Hematopoietic multipotent progenitor cell treated with erythropoietin and hydrocortisone succinate and interleukin-3 and kit ligand, for 15 days (in vitro differentiated cells): Measurements from ENCODE around the gene ZNF441.
"Not testable (repeated sequence)": the region's sequence is repeated elsewhere in the genome, so short reads cannot be mapped to it uniquely, and the experiment has no call there.

ENCODE experiments used
- DNase-seq: peaks from one replicate; pipeline ENCODE4 v3.0.0-alpha.2; 2015; ENCODE audit warnings: low spot score

ZNF441 gene

DNA sequence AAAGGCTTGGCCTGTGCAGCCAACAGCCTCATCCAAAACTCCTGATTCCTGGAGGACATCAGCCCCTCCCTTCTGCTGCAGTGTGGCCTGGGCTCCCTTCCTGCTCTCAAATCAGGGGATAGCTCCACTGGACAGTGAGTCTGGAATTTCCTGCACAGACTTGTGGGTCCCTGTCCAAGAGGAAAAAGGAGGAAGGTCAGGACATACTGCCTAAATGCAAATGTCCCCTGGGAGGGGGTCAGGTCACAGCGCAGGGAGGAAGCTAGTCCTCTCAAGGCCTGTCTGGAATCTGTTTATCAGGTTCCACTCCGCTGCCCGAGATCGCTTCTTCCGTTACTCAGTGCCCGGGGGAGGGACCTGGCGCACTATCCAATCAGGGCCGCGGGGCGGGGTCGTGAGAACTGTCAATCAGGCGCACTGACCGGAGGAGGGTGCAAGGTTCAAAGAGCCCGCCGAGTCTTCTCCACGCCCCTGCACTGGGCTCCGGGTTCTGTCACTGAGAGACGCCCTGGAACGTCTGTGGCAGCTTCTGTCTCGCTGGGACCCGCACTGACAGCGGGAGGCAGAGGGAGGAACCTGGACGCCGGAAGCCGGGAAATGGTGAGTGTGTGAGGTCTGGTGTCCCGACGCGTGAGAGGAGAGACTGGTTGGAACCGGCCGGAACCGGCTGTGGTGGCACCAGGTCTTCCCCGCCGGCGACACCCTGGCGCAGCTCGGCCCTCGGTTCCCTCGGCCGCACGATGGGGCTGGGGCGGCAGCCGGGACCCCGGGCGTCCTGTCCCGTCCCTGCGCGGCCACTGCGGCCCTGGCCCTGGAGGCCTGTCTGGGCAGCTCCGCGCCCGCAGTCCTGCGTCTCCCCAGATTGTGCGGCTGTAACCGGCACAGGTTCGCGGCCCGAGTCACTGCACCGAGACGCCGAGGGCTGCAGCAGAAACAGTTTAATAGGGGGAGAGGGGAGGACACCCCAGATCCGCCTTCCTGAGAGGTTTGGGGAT lies at the start of gene ZNF441:
ZNF441 (plus strand) TSS at position 404 of the 995 bp plus-strand sequence; CDS start at position 598, 194 bp downstream.
- peak; percentile 87 for DNase-seq

DNA sequence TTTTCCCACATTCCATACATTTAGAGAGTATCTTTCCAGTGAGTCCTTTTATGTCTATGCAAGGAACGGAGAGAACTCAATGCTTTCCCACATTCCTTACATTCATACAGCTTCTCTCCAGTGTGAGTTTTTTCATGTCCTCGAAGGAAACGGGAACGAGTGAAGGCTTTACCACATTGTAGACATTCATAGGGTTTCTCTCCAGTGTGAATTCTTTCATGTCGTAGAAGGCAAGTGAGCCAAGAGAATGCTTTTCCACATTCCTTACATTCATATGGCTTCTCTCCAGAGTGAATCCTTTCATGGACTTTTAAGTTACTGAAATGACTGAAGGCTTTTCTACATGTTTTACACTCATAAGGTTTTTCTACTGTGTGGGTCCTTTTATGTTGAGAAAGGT lies 45.1 kb upstream of the ZNF441 start:
- no peak for DNase-seq

DNA sequence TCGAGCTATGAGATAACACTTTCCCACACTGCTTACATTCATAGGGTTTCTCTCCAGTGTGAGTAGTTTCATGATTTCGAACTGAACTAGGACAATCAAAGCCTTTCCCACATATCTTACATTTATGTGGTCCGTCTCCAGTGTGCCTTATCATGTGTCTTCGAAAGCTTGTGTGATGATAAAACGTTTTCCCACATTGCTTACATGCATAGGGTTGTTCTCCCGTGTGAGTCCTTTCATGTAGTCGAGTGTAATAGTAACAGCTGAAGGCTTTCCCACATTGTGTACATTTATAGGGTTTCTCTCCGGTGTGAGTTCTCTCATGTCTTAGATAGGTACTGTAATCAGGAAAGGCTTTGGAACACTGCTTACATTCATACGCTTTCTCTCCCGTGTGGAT lies 44.4 kb upstream of the ZNF441 start:
- DNase-seq, result no peak

DNA sequence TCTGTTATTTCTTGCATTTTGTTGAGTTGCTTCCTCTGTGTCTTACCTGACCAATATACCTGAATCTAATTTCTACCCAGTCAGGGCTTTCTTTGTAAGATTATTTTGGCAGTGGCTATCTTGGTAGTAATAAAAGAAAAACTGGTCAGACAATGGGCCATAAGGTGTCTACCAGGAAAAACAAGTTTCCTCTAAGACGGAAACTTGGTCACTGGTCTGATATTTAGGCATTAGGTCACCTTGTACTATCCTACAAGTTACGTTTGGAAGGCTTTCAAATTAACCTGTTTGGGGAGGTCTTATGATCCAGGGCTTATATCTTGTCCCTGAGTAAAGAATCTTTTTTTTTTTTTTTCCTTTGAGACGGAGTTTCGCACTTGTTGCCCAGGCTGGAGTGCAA lies 37.2 kb upstream of the ZNF441 start:
- no peak for DNase-seq

DNA sequence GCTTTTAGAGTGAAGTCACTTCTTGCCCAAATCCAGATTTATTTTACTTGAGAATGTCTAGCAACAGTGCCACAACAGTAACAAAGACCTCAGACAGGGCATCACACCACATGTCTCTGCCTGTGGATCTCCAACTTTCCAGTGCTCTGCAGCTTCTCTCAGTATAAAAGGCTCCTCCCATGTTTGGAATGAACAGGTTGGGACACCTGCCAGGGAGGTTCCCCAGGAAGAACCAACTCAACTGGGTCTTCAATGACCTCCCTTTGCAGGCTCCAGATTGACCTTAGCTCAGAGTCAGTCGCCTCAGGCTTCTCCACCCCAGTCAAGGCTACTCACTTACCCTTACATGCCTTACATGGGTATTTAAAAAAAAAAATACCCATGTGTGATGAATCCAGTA lies 31.4 kb upstream of the ZNF441 start:
- no peak for DNase-seq

DNA sequence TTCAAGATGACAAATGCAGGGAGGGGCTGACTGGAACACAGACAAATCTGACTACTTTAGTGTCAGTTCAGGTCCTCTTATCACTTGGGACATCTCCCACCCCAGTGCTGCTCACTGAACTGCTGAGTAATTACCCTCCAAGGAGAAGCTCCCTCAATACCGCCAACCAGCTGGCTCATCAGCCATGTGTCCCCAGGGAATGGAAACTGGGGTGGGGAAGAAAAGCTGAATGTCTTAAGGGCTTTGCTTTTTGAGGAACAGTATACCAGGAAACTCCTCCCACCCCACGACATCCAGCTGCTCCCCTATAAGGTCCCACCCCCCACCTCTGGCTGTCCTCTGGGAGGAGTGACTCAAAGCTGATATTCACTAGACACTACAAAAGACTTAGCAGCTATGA lies 30.1 kb upstream of the ZNF441 start:
- DNase-seq, result no peak

DNA sequence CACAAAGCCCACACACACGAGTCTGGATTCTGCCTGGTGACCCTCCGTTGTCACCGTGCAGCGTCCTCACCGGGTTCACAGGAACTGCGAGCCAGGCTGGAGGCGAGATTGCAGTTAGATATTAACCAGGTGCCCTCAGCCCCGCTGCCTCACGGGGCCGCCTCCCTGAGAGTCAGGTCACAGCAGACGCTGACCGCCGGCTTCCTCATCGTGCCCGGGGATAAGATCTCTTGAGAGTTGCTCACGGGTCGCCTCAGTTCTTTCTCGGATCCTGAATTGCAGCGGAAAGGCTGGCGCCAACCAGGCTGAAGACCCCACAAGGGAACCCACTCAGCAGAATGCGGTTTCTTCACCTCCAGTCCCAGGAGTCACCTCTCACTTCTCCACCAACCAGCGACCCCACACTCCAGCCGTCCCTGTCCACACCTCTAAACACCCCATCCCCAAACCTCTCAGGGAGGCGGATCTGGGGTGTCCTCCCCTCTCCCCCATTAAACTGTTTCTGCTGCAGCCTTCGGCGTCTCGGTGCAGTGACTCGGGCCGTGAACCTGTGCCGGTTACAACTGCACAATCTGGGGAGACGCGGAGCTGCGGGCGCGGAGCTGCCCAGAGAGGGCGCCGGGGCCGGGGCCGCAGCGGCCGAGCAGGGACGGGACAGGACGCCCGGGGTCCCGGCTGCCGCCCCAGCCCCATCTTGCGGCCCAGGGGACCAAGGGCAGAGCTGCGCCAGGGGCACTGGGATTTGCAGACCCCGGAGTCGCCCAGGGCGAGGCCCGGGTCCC lies 28.6 kb upstream of the ZNF441 start:
- no peak for DNase-seq

DNA sequence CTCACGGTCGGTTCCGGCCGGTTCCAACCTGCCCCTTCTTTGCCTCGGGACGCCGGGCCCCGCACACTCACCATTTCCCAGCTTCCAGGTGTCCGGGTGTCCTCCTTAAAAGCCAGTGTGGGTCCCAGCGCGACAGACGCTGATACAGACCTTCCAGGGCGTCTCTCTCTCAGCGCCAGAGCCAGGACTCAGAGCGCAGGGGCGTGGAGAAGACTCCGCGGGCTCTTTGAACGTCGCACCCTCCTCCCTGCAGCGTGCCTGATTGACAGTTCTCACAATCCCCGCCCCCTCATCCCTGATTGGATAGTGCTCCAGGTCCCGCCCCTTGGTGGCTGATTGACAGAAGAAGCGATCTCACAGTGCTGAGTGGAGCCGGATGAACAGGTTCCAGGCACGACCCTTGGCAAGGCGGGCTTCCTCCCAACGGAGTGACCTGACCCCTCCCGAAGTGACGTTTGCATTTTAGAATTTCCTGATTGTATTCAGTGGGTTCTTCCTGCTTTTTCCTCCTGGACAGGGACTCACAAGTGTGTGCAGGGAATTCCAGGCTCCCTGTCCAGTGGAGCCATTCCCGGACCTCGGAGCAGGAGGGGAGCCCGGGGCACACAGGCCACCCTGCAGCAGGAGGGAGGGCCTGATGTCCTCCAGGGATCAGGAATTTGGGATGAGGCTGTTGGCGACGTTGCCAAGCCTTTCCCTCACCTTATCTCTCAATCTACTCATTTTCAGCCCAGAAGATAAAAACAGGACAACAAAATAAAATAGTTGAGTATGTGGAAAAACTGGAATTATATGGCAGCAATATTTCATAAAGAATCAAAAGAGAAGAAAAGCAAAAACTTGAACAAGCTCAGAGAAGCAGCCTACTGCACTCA lies 27.8 kb upstream of the ZNF441 start, which contains the start of gene ZNF823:
ZNF823 (minus strand) TSS at position 201 of the 875 bp plus-strand sequence; CDS start at position 74, 127 bp downstream.
- peak; percentile 93 for DNase-seq

DNA sequence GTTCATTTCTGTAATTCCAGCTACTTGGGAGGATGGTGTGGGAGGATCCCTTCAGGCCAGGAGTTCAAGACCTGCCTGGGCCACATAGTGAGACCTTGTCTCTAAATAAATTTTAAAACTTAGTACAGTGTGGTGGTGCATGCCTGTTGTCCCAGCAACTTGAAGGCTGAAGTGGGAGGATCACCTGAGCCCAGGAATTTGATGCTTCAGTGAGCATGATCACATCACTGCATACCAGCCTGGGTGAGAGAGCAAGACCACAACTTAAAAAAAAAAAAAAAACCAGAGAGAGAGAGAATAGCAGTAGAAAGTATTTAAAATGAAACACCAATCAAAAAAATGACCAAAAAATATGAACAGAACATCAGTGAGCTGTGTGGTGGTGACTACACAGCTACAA lies 20.9 kb upstream of the ZNF441 start:
- DNase-seq, result no peak

DNA sequence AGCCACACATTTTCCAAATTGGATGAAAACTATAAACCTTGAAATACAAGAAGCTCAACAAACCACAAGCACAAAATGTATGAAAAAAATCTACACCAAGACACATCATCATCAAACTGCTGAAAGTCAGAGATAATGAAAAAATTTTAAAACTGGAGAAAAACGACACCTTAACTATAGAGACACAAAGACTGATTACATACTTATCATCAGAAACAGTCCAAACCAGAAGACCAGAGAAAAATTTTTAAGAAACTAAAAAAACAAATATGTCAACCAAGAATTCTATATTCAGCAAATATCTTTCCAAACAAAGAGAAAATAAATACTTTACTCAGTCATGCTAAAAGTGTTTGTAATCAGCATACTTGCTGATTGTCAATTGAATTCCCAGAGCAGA lies 19.5 kb upstream of the ZNF441 start:
- no peak for DNase-seq

DNA sequence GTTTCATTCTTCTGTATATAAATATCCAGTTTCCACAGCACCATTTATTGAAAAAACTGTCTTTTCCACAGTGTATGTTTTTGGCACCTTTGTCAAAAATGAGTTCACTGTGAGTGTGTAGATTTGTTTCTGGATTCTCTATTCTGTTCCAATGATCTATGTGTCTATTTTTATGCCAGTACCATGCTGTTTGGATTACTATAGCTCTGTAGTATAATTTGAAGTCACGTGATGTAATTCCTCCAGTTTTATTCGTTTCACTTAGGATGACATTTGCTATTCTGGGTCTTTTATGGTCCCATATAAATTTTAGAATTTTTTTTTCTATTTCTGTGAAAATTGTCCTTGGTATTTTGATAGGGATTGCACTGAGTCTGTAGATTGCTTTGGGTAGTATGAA lies 17.0 kb upstream of the ZNF441 start:
- DNase-seq, result no peak

DNA sequence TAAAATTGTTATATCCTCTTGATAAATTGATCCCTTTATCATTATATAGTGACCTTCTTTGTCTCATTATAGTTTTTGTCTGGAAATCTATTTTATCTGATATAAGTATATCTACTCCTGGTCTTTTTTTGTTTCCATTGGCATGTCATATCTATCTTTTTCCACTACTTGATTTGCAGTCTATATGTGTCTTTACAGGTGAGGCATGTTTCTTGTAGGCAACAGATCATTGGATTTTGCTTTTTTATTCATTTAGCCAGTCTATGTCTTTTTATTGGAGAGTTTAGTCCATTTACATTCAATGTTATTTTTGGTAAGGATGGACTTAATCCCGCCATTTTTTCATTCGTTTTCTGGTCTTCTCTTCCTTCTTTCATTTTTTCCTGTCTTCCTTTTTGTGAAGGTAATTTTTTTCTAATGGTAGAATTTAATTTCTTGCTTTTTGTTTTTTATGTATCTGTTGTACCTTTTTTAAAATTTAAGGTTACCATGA lies 14.5 kb upstream of the ZNF441 start:
- DNase-seq, result no peak

DNA sequence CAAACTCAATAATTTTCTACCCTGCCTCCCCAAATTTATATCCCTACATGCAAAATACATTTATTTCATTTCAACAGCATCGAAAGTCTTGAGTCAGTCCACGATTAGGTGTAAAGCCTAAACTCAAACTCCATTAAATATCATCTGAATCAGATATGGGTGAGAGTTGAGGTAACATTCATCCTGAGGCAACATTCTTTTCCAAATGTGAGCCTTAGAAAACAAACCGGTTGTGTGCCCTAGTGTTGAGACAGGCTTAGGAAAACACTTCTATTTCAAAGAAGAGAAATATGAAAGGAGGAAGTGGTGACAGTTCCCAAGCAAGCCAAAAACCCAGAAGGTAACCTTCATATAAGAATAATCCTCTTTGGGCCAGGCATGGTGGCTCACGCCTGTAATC lies 12.1 kb upstream of the ZNF441 start:
- no peak for DNase-seq

DNA sequence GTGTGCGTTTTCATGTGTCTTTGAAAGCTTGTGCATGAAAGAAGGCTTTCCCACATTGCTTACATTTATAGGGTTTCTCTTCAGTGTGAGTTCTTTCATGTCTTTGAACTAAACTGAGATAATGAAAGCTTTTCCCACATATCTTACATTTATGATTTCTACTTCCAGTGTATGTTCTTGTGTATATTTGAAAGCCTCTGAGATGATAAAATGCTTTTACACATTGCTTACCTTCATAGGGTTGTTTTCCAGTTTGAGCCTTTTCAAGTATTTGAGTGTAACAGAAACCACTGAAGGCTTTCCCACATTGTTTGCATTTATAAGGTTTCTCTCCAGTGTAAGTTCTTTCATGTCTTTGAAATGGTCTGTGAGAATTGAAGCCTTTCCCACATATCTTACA lies 9.8 kb upstream of the ZNF441 start:
- no peak for DNase-seq

DNA sequence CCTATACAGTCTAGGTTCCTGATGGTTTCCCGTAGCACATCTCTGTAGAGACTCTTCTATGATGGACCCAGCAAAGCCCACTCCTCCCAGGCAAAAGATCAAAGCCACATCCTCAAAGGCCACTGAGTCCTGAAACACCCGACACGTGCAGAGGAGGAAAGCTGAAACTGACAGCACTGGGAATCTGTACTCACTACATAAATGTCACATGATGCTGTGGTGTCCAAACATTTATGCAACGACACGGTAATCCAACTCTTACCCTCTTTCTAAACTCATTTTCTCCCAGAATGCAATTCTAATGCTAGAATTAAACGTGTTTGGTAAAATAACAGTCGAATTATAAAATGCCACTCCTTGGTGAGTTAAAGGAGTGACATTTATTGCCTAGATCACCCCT lies 7.0 kb upstream of the ZNF441 start:
- no peak for DNase-seq

DNA sequence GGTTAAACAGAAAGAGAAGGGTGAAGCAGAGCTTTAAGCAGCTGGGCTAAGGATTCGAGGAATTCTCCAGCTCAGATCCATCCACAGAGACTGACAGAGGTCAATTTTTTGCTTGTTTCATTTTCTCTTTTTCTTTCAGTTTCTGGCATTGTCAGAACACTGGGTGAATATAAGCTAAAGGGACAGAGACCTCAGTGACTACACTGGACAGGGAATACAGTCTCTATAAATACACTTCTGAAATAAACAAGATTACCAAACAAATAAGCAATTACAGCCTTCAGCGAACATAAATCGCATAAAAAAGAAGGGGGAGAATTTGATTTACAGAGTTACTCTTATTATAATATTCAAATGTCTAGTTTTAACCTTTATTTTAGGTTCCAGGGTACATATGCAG lies 3.7 kb upstream of the ZNF441 start:
- DNase-seq, result no peak

DNA sequence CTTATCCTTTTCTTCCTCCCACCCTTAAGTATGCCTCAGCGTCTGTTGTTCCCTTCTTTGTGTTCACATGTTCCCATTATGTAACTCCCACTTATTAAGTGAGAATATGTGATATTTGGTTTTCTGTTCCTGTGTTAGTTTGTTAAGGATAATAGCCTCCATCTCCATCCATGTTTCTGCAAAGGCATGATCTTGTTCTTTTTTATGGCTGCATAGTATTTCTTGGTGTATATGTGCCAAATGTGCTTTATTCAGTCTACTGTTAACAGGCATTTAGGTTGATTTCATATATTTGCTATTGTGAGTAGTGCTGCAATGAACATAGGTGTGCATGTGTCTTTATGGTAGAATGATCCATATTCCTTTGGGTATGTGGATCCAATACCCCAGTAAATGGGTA lies 3.2 kb upstream of the ZNF441 start:
- no peak for DNase-seq

DNA sequence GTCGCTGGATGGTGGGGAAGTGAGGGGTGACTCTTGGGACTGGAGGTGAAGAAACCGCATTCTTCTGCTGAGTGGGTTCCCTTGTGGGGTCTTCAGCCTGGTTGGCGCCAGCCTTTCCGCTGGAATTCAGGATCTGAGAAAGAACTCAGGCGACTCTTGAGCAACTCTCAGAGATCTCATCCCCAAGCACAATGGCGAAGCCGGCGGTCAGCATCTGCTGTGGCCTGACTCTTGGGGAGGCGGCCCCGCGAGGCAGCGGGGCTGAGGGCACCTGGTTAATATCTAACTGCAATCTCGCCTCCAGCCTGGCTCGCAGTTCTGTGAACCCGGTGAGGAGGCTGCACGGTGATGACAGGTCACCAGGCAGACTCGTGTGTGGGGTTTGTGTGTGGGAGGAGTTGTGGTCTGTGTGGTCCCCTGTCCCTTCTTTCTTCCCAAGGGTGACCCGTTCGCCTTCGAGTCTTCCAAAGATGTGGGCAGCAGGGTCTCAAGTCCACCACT lies 883 bp downstream of the ZNF441 start:
- no peak for DNase-seq

DNA sequence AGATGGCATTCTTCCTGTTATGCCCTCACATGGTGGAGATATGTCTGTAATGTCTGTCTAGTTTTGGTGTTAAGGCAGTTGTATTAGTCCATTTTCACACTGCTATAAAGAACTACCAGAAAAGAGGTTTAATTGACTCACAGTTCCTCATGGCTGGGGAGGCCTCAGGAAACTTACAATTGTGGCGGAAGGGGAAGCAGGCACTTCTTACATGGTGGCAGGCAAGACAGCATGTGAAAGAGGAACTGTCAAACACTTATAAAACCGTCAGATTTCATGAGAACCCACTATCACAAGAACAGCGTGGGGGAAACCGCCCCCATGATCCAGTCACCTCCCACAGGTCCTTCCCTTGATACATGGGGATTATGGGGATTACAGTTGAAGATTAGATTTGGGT lies 3.2 kb downstream of the ZNF441 start:
- no peak for DNase-seq

DNA sequence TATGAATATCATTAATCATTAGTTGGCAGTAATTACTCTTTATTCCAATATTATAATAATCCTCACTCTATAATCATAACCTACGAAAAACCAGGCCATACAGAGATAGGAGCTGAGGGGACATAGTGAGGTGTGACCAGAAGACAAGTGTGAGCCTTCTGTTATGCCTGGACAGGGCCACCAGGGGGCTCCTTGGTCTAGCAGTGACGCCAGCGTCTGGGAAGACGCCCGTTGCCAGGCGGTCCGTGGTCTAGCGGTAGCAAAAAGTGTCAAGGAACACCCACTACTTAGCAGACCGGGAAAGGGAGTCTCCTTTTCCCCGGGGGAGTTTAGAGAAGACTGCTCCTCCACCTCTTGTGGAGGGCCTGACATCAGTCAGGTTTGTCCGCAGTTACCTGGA lies 4.7 kb downstream of the ZNF441 start:
- not testable (repeated sequence) for DNase-seq

DNA sequence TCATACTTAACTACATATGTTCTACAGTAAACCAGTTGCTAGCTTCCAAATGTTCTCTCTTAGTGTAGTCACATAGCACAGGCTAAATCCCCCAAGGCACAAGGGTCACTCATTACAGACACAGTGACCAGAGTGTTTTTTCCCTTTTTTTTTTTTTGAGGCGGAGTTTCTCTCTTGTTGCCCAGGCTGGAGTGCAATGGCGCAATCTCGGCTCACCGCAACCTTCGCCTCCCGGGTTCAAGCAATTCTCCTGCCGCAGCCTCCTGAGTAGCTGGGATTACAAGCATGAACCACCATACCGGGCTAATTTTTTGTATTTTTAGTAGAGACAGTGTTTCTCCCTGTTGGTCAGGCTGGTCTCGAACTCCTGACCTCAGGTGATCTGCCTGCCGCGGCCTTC lies 9.9 kb downstream of the ZNF441 start:
- DNase-seq, result not testable (repeated sequence)
